Loucy (cell line): Measurements from ENCODE around the gene RARRES1.

Experiments used
- H2AFZ ChIP-seq: fragments of 200-600 bp; sonication (generic); 2 replicates; pipeline ENCODE4 v1.6.0; 2016; ENCODE audit warnings: antibody characterized with exemption, mild to moderate bottlenecking, low read length, moderate library complexity
- H3F3A ChIP-seq: fragments of 200-600 bp; 2 replicates; pipeline ENCODE4 v1.6.0; 2016; ENCODE audit warnings: antibody characterized with exemption, low read depth, mild to moderate bottlenecking
- H3K27me3 ChIP-seq: fragments of 200-600 bp; sonication (generic); 2 replicates; pipeline ENCODE4 v1.6.1; 2014; ENCODE audit warnings: low read length, mild to moderate bottlenecking; ENCODE audit not compliant: insufficient read depth, poor library complexity, severe bottlenecking
- H3K36me3 ChIP-seq: fragments of 200-600 bp; sonication (generic); 2 replicates; pipeline ENCODE4 v1.6.1; 2016; ENCODE audit warnings: low read length; ENCODE audit not compliant: insufficient read depth
- H3K4me1 ChIP-seq: fragments of 200-600 bp; sonication (generic); 2 replicates; pipeline ENCODE4 v1.5.1; 2014; ENCODE audit warnings: low read length, mild to moderate bottlenecking; ENCODE audit not compliant: insufficient read depth, poor library complexity, severe bottlenecking
- H3K4me2 ChIP-seq: fragments of 200-600 bp; sonication (generic); 2 replicates; pipeline ENCODE4 v1.6.0; 2014; ENCODE audit warnings: antibody characterized with exemption, low read length, low read depth, mild to moderate bottlenecking; ENCODE audit not compliant: poor library complexity, severe bottlenecking
- H3K4me3 ChIP-seq: fragments of 200-600 bp; sonication (generic); 2 replicates; pipeline ENCODE4 v1.5.1; 2014; ENCODE audit warnings: low read length, mild to moderate bottlenecking, mixed read lengths; ENCODE audit not compliant: poor library complexity, severe bottlenecking
- H3K79me2 ChIP-seq: fragments of 200-600 bp; sonication (generic); 2 replicates; pipeline ENCODE4 v1.6.1; 2014; ENCODE audit warnings: low read length; ENCODE audit not compliant: insufficient read depth
- H3K9ac ChIP-seq: fragments of 200-600 bp; sonication (generic); 2 replicates; pipeline ENCODE4 v1.6.0; 2014; ENCODE audit warnings: mild to moderate bottlenecking, low read depth, low read length, moderate library complexity; ENCODE audit not compliant: poor library complexity, severe bottlenecking
- H3K9me2 ChIP-seq: fragments of 200-600 bp; sonication (generic); replicated peaks from 2 replicates; pipeline ENCODE4 v1.6.1; 2016; ENCODE audit warnings: low read depth, low read length, mixed read lengths
- H3K9me3 ChIP-seq: fragments of 200-600 bp; sonication (generic); 2 replicates; pipeline ENCODE4 v1.6.1; 2014; ENCODE audit warnings: mild to moderate bottlenecking, antibody characterized with exemption, low read length, low read depth; ENCODE audit not compliant: insufficient read depth
- H4K20me1 ChIP-seq: fragments of 200-600 bp; sonication (generic); 2 replicates; pipeline ENCODE4 v1.6.0; 2014; ENCODE audit warnings: antibody characterized with exemption, low read length, mild to moderate bottlenecking; ENCODE audit not compliant: insufficient read depth, poor library complexity, severe bottlenecking
- EZH2phosphoT487 ChIP-seq: fragments of 200-600 bp; IDR thresholded peaks from 2 replicates; pipeline ENCODE4 v1.6.1; 2018; ENCODE audit warnings: antibody characterized with exemption, mild to moderate bottlenecking, moderate library complexity, borderline replicate concordance
- TF ChIP-seq, protein P1 (sequence below): fragments of 200-600 bp; sonication (generic); conservative IDR thresholded peaks from 2 replicates; pipeline ENCODE4 v1.5.1; 2014; ENCODE audit warnings: mild to moderate bottlenecking, antibody characterized with exemption, low read length

Gene RARRES1

DNA sequence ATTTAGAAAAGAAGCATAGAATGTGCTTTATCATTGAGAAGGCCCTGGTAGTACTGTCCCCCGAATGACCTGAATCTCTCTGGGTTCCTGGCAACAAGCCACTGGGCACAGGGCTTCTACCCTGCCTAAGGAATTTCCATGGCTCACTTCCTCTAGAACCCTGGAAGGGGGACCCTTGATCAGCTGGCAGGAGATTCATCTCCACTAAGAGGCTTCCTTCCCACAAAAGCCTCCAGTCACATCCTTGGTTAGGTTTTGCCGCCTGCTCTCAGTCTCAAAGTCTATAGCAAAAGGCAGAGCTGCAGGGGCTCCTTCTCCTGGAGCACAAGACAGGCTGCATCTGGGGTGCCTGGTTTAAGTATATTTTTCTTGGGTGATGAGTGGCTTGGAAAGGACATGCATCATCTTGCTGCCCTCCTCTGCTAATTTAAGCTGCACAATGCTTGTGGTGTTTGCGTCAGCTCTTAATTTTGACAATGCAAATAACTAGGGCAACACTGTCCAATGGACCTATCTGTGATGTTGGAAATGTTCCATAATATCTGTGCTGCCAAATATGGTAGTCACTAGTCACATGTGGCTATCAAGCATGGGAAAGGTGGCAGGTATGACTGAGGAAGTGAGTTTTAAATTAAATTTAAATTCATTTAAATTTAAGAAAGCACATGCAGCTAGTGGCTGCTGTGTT lies 33.4 kb upstream of the RARRES1 start:
- H3K9ac ChIP-seq: no peak overlapping the region
- no peaks in the 10 kb centered on the region for H3K4me1 ChIP-seq
- no peaks in the 10 kb centered on the region for H3K79me2 ChIP-seq
- no peaks in the 10 kb centered on the region for H4K20me1 ChIP-seq
- H3K4me3 ChIP-seq: no peak overlapping the region
- no peaks in the 10 kb centered on the region for H3K27me3 ChIP-seq
- no peaks in the 10 kb centered on the region for H3K9me3 ChIP-seq
- H3K9me2 ChIP-seq: no peaks in the 10 kb centered on the region
- no peak for TF ChIP-seq EZH2phosphoT487
- TF ChIP-seq, protein P1, sequence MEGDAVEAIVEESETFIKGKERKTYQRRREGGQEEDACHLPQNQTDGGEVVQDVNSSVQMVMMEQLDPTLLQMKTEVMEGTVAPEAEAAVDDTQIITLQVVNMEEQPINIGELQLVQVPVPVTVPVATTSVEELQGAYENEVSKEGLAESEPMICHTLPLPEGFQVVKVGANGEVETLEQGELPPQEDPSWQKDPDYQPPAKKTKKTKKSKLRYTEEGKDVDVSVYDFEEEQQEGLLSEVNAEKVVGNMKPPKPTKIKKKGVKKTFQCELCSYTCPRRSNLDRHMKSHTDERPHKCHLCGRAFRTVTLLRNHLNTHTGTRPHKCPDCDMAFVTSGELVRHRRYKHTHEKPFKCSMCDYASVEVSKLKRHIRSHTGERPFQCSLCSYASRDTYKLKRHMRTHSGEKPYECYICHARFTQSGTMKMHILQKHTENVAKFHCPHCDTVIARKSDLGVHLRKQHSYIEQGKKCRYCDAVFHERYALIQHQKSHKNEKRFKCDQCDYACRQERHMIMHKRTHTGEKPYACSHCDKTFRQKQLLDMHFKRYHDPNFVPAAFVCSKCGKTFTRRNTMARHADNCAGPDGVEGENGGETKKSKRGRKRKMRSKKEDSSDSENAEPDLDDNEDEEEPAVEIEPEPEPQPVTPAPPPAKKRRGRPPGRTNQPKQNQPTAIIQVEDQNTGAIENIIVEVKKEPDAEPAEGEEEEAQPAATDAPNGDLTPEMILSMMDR: no peak
- H3K4me2 ChIP-seq: no peak overlapping the region
- H3K36me3 ChIP-seq: no peaks in the 10 kb centered on the region
- no peaks in the 10 kb centered on the region for H3F3A ChIP-seq
- no peak overlapping the region for H2AFZ ChIP-seq

DNA sequence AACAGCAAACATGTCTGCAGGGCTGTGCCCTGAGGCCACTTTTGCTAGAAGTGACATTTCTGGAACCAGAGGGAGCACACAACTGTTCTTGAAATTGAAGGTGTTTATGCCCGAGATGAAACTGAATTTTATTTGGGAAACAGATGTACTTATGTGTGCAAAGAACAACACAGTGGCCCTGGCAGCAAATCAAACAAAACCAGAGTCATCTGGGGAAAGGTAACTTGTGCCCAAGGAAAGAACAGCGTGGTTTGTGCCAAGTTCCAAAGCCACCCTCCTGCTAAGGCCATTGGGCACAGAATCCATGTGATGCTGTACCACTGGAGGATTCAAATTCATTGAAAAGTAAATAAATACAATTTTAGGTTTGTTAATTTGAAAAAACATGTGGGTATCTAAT lies 31.2 kb upstream of the RARRES1 start:
- no peaks in the 10 kb centered on the region for H3K27me3 ChIP-seq
- no peaks in the 10 kb centered on the region for H3K79me2 ChIP-seq
- H3F3A ChIP-seq: no peaks in the 10 kb centered on the region
- H3K9ac ChIP-seq: no peak overlapping the region
- H3K4me3 ChIP-seq: no peak overlapping the region
- no peak overlapping the region for H3K4me2 ChIP-seq
- H3K9me3 ChIP-seq: no peaks in the 10 kb centered on the region
- no peaks in the 10 kb centered on the region for H3K4me1 ChIP-seq
- TF ChIP-seq EZH2phosphoT487: no peak
- TF ChIP-seq, protein P1: no peak
- H3K9me2 ChIP-seq: no peaks in the 10 kb centered on the region
- H3K36me3 ChIP-seq: no peaks in the 10 kb centered on the region
- no peak overlapping the region for H2AFZ ChIP-seq
- H4K20me1 ChIP-seq: no peaks in the 10 kb centered on the region

DNA sequence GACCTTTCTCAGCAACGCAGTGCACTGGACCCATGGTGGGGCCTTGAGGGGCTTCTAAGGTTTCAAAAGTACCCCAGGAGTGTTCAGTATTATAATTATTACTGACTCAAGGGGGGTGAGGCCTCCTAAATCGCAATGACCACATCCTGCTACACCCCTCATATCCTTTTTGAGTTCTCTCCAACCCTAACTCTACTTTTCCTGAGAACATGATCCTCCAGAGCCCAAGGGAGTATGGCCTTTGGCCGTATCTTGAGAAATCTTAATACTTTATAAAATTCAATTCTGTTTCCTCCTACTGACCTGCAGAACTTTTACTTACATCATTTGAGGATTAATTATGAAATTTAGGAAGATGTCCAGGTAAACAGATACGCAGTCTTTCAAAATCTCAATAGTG lies 30.4 kb upstream of the RARRES1 start:
- no peak overlapping the region for H3K4me3 ChIP-seq
- H3K4me1 ChIP-seq: no peaks in the 10 kb centered on the region
- H3K27me3 ChIP-seq: no peaks in the 10 kb centered on the region
- H3K4me2 ChIP-seq: no peak overlapping the region
- no peaks in the 10 kb centered on the region for H3K36me3 ChIP-seq
- H3F3A ChIP-seq: no peaks in the 10 kb centered on the region
- no peaks in the 10 kb centered on the region for H3K9me2 ChIP-seq
- no peak overlapping the region for H3K9ac ChIP-seq
- H3K79me2 ChIP-seq: no peaks in the 10 kb centered on the region
- no peaks in the 10 kb centered on the region for H3K9me3 ChIP-seq
- no peaks in the 10 kb centered on the region for H4K20me1 ChIP-seq
- TF ChIP-seq EZH2phosphoT487: no peak
- H2AFZ ChIP-seq: no peak overlapping the region

DNA sequence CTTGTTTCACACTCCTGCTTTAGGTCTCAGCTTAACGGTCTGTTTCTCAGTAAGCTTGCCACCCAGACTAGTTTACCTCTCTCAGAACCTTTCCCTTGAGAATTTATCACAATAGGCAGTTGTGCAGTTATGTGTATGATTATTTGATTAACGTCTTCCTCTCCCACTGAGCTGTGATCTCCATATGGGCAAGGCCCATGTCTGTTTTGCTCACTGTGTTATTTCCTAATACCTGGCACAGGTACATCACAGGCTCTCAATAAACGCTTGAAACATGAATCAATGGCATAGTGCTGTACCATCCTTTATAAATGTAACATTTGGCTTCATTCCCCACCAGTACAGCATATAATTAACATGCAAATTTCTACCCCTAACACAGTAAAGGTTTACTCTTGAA lies 29.1 kb upstream of the RARRES1 start:
- H2AFZ ChIP-seq: no peak overlapping the region

More for the DNA sequence above, 29.1 kb upstream of the RARRES1 start:
- Histone ChIP-seq H3K27me3 (no peaks in the 10 kb centered on the region), H3F3A (no peaks in the 10 kb centered on the region), H3K9me2 (no peaks in the 10 kb centered on the region), H3K9me3 (no peaks in the 10 kb centered on the region), H3K4me2 (no peak overlapping the region), H3K9ac (no peak overlapping the region), H4K20me1 (no peaks in the 10 kb centered on the region), H3K79me2 (no peaks in the 10 kb centered on the region), H3K4me3 (no peak overlapping the region), H3K4me1 (no peaks in the 10 kb centered on the region), H3K36me3 (no peaks in the 10 kb centered on the region)
- TF ChIP-seq, protein P1: no peak
- TF ChIP-seq EZH2phosphoT487: no peak
